Stimulated activated CD4-positive, alpha-beta T cell treated with anti-CD3 and anti-CD28 coated beads, Interleukin-2, amount 100 ng/mL, for 48 hours (primary cell): ENCODE measurements around the gene ARL15.
"Not testable (repeated sequence)": the region's sequence is repeated elsewhere in the genome, so short reads cannot be mapped to it uniquely, and the experiment has no call there.

Experiments used
- DNase-seq, 2 donors: peaks; one replicate each; pipeline ENCODE4 v3.0.0-alpha.2; 2020

The ARL15 gene

GRCh38 chr5:54013556-54014194, 296.7 kb downstream of the ARL15 start:
- DNase-seq, result peak in 1 of 2 donors; percentile 23

- DNase-seq, result no peak
Measured at GRCh38 chr5:54009828-54010227, 300.5 kb downstream of the ARL15 start.

GRCh38 chr5:54009357-54009756, 301.0 kb downstream of the ARL15 start:
- DNase-seq, result no peak

- no peak for DNase-seq
Measured at GRCh38 chr5:54007827-54008777, 302.3 kb downstream of the ARL15 start.

- no peak for DNase-seq
Measured at GRCh38 chr5:54004697-54005096, 305.7 kb downstream of the ARL15 start.

GRCh38 chr5:54002779-54003178, 307.6 kb downstream of the ARL15 start:
- no peak for DNase-seq

GRCh38 chr5:54001976-54002775, 308.2 kb downstream of the ARL15 start:
- DNase-seq, result no peak

- no peak for DNase-seq
Measured at GRCh38 chr5:54000011-54000410, 310.4 kb downstream of the ARL15 start.

GRCh38 chr5:53997736-53998627, 312.4 kb downstream of the ARL15 start:
- DNase-seq, result no peak

GRCh38 chr5:53996008-53996407, 314.4 kb downstream of the ARL15 start:
- no peak for DNase-seq

GRCh38 chr5:53994148-53994547, 316.2 kb downstream of the ARL15 start:
- DNase-seq, result no peak

GRCh38 chr5:53991942-53992341, 318.4 kb downstream of the ARL15 start:
- no peak for DNase-seq

GRCh38 chr5:53987101-53987500, 323.3 kb downstream of the ARL15 start:
- no peak for DNase-seq

GRCh38 chr5:53985796-53986195, 324.6 kb downstream of the ARL15 start:
- no peak for DNase-seq

GRCh38 chr5:53984971-53985370, 325.4 kb downstream of the ARL15 start:
- DNase-seq, result no peak

- no peak for DNase-seq
Measured at GRCh38 chr5:53983568-53984460, 326.6 kb downstream of the ARL15 start.

- DNase-seq, result not testable (repeated sequence)
Measured at GRCh38 chr5:53982319-53982718, 328.1 kb downstream of the ARL15 start.

- no peak for DNase-seq
Measured at GRCh38 chr5:53980061-53980460, 330.3 kb downstream of the ARL15 start.

- DNase-seq, result no peak
Measured at GRCh38 chr5:53974021-53974420, 336.4 kb downstream of the ARL15 start.

GRCh38 chr5:53972314-53972713, 338.1 kb downstream of the ARL15 start:
- DNase-seq, result no peak

GRCh38 chr5:53971551-53971950, 338.8 kb downstream of the ARL15 start:
- no peak for DNase-seq
